ENCODE measurements around the gene GARNL3.

- TF ChIP-seq EZH2 (IDR thresholded peaks at IDR 0.05; ENCODE audit: borderline replicate concordance) (no peak), EZH2phosphoT487 (IDR thresholded peaks at IDR 0.05; ENCODE audit: low read depth, severe bottlenecking, unreplicated experiment) (no peak)
- TF ChIP-seq, protein P1, sequence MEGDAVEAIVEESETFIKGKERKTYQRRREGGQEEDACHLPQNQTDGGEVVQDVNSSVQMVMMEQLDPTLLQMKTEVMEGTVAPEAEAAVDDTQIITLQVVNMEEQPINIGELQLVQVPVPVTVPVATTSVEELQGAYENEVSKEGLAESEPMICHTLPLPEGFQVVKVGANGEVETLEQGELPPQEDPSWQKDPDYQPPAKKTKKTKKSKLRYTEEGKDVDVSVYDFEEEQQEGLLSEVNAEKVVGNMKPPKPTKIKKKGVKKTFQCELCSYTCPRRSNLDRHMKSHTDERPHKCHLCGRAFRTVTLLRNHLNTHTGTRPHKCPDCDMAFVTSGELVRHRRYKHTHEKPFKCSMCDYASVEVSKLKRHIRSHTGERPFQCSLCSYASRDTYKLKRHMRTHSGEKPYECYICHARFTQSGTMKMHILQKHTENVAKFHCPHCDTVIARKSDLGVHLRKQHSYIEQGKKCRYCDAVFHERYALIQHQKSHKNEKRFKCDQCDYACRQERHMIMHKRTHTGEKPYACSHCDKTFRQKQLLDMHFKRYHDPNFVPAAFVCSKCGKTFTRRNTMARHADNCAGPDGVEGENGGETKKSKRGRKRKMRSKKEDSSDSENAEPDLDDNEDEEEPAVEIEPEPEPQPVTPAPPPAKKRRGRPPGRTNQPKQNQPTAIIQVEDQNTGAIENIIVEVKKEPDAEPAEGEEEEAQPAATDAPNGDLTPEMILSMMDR (IDR thresholded peaks at IDR 0.05; ENCODE audit: poor library complexity): no peak
Measured at GRCh38 chr9:127411122-127411521, 146.5 kb downstream of the GARNL3 start.

Measured in hepatocyte (in vitro differentiated cells).